Measurements from ENCODE around the gene DPYSL4.

The DPYSL4 gene

GRCh38 chr10:132197271-132198067, 10.7 kb downstream of the DPYSL4 start:
- DNase-seq = no peak

- DNase-seq = no peak
Observed at GRCh38 chr10:132198068-132198370, 11.3 kb downstream of the DPYSL4 start.

DNA sequence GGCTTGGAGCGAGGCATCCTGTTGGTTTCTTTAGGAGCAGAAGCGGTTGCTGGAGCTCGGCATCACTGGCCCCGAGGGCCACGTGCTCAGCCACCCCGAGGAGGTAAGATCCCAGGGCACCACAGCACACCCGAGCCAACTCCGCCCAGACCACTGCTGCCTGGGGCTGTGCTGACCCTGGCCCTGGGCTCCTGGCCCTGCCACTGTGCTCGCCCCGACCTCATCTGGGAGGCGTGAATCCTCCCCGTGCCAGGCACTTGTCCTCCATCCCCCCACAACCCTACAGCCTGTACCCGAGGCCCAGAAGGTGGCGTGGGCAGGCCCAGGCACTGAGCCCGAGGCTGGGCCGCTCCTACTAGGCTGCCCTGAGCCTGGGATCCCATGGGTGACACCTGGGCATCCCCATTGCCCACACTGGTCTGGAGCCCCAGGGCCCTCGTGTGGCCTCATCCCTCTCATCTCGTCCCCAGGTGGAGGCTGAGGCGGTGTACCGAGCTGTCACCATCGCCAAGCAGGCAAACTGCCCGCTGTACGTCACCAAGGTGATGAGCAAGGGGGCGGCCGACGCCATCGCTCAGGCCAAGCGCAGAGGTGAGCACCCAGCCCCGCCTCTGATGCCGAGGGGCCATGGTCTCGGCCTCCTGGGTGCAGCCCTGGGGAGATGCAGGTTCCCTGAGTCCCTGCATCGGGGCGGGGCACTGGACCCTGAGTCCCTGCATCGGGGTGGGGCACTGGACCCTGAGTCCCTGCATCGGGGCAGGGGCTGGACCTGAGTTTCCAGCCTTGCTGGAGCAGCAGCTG, 11.8 kb downstream of the DPYSL4 start:
- DNase-seq = no peak

DNA sequence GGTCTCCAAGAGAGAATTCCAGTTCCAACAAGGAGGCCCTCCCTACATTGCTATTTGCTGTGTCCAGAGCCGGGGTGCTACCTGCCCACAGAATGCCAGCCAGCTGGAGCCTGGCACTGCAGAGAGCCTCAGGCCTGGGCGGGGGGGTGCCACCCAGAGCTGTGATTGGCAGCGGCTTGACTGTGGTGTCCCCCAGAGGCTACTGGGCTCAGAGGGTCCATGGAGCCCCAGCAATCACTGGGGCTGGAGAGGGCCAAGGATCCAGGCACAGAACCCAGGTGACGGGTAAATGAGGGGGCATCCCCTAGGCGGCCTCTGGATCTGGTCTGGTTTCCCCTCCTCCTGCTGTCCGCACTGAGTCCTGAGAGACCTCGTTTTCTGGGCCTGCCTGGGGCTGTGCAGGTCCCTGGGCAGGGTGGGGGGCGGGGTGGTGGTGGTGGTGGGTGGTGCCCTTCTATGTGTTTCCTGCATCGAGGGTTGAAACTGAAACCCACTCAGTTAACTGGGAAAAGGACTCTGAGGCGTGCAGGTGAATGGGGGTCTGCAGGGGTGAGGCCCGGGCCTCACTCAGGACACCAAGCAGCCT, 12.6 kb downstream of the DPYSL4 start:
- DNase-seq = no peak

- no peak for DNase-seq
Observed at GRCh38 chr10:132199854-132200311, 13.1 kb downstream of the DPYSL4 start.

DNA sequence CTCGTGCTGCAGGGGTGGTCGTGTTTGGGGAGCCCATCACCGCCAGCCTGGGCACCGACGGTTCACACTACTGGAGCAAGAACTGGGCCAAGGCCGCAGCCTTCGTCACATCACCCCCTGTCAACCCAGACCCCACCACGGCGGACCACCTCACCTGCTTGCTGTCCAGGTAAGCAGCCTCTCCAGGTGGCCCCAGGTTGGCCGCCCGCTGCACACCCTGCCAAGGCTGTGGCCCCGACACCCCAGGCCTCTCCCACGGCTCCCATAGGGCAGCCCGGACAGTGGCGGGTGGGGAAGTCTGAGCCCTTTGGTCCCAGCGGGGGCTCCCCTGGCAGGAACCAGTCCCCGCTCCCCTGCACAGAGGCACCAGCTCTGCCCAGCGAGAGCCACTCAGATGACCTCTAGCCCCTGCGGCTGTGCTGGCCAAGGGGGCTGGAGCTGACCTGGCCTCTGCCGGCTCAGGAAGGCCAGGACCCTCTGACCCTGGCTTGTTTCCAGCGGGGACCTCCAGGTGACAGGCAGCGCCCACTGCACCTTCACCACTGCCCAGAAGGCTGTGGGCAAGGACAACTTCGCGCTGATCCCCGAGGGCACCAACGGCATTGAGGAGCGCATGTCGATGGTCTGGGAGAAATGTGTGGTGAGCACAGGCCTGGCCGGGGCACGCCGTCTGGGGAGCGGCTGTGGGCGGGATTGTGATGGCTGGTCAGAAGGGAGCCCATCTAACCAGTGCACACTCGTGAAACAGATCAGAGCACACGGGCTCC, 13.8 kb downstream of the DPYSL4 start:
- no peak for DNase-seq

DNA sequence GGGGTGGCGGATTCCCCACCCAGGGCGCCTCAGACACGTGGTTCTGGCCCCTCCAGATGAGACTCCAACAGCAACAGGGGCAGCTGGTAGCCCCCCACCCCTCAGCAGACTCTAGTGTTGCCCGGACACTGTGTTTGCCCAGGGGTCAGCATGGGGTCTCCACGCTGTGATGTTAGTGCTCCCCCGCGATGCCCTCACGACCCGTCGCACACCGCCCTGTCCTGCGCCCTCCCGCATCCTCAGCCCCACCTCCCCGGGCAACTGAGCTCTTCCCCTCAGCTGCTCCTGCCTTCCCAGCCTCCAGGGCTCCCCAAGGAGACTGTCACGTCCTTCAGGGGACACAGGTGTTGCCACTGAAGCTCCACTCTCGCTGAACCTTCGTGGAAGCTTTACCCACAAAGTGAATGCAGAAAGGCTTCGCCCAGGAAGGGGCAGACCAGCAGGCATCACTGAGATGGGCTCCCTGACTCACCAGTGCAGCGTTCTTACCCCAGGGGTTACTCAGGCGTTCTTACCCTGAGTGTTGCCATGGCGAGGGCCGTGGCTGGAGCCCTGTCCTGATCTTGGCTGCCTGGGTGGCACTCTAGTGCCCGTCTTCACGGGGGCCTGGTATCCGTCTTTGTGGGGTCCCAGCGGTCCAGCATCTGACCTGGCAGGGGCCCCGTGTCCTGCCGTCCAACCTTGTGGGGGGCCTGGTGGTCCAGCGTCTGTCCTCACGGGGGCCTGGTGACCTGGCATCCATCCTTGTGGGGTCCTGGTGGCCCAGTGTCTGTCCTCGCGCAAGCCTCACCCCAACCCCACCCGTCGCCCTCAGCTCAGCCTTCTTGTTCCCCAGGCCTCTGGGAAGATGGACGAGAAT, 14.6 kb downstream of the DPYSL4 start:
- DNase-seq = no peak

DNA sequence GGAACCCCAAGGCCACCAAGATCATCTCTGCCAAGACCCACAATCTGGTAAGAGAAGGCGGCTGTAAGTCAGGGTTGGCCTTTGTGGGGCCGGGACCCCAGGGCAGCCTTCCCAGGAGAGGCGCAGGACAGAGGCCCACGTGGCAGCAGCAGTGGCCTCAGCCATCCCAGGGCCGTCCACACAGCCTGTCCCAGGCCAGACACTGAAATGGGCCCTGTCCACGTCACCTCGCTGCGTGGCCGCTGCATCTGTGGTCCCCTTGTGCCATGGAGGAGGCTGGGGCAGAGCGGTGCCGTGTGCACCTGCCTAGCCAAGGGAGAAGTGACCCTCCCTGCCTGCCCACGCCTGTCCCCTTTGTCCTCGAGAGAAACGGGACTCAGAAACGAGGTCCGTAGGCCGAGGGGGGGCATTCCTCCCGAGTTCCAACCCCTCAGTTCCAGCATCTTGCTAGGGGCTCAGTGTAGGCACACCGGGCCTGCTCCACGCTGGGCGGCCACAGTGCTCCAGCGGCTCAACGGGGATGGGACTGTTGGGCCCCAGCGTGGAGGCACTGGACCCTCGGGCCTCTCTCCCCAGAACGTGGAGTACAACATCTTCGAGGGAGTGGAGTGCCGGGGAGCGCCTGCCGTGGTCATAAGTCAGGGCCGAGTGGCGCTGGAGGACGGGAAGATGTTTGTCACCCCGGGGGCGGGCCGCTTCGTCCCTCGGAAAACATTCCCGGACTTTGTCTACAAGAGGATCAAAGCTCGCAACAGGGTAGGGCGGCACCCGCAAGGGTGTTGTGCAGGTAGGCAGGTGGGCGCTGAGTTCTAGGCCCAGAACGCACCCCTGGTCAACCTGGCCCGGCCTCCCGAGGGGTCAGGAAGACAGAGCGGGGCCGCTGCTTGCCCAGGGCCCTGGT, 15.6 kb downstream of the DPYSL4 start:
- DNase-seq = no peak

GRCh38 chr10:132203256-132204077, 16.7 kb downstream of the DPYSL4 start:
- no peak for DNase-seq

GRCh38 chr10:132204078-132204780, 17.5 kb downstream of the DPYSL4 start:
- DNase-seq = no peak

DNA sequence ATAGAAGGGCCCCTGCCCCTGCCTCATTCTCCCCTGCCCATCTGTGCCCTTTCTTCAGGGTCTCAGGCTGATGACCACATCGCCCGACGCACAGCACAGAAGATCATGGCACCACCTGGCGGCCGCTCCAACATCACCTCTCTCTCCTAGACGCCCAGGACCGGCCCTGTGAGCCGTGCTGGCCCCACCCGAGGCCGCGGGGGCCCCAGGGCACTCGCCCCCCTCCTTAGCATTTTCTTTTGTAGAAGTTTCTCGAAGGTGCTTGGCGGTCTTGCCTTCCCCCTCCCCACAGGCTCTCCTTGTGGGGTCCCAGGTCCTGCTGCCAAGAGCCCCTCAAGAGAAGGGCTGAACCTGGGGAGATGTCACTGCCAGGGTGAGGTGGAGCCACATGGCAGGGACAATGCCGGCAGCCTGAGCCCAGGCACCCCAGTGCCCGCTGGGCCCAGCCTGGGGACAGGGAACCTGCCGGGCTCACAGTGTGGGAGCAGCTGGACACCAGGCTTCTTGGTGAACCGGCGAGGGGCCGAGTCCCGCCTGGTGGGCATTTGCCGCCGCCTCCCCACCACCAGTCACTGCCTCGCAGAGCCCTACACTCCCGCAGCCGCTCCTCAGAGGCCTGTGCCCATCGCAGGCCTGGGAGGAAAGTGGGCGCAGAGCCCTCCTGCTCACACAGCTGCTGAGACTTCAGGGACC, 18.2 kb downstream of the DPYSL4 start:
- DNase-seq = no peak

DNA sequence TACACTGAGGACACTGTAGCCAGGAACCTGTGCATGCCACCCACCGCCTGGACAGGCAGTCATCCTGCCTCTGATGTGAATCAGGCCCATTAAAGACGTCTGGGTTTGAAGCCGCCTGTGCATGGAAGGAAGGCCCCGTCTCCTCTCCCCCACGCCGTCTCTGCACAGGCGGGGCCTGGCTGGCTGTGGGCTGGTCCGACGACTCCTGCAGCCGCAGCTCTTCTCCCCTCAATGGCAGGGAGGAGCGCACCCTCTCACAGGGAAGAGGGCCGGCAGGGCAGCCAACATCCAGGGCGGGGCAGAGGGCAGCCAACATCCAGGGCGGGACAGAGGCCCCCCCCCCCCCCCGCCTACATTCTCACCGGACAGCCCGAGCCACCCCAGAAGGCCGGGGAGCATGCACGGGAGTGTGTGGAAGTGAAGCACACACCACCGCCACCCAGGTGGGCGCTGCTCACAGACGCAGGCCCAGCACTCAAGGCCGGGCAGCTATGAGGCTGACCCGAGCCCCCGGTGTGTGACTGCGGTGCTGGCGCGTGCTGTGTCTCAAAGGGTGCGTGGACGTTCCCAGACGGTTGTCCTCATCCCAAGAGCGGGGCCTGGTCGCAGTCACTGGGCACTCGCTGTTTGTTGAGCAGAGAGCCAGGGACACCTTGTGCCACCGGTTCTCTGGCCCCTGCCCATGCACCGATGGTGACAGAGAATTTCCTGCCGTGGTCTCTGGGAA, 19.1 kb downstream of the DPYSL4 start:
- no peak for DNase-seq

DNA sequence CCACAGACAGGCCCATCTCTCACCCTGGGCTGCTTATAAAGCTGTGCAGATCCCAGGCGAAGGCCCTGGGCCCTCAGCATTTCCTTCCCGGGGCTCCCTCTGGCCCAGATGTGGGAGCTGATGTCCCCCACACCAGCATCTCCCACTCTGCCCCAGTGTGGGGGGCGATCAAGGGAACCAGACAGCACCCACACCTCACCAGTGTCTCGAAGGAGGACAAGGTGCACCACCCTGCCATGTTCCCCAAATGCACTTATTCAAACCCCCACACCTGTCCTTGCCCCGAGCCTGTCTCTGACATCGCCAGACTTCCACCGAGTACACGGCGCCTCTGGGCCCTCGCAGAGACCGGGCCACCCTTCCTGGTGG, 19.6 kb downstream of the DPYSL4 start:
- no peak for DNase-seq

DNA sequence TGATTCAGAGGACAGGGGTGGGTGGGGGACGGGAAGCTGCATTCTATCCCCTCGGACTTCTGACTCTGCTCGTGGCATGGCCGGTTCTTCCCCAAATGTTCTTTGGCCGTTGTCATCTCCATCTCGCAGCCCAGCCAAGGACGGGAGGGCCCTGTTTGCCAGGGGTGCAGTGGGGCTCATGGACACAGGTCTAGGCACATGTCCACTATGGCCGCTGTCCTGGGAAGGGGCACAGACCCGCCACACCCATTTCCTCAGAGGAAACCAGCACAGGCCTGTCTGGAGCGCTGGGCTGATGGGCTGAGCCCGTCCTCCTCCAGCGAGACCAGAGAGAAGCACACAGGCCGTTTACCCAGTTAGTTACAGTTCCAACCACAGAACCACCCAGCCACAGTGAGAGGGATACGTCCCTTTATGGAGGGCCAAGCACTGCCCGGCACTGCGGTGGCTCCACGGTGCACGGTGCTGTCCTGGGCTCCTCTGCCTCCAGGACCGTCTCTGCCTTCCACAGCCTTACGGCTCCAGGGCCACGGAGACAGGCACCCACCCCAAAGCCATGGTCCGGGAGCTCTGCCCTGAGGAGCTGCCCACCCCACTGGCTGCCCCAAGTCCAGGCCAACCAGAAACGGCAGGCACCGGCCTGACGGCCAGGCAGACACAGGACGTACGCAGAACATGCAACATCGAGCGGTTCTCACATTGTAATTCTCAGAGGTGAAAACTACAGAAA, 20.2 kb downstream of the DPYSL4 start:
- no peak for DNase-seq

GRCh38 chr10:132207536-132208461, 21.1 kb downstream of the DPYSL4 start:
- no peak for DNase-seq

DNA sequence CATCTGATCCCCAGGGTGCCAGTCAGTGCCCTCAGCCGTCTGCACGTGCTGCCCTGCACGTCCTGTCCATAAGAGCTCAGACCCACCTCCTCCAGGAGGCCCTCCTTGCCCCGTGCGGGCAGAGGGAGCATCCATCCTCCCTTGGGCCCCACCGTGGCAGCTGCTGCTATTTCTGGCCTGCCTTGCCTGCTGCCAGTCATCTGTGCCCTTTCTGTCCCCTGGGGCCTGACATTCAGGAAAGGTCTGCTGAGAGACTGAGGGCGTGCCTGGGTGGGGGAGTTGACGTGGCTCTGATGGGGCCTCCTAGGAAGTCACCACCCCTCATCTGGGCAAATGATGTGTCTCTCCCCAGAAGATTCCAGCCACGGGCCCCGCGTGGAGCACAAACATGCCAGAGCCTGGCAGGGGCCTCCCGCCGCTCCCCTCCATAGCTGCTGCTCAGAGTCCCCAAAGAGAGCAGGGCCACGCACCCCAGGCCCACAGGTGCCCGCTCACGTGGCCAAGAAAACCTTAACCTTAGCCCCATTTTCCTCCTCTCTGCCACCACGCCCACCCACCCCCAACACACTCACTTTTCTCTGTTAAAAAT, 21.8 kb downstream of the DPYSL4 start:
- DNase-seq = no peak

Data from stimulated activated CD4-positive, alpha-beta T cell treated with anti-CD3 and anti-CD28 coated beads, Interleukin-2, amount 100 ng/mL, for 24 hours (primary cell).